Fibroblast of mammary gland (primary cell): ENCODE measurements around the gene UFM1.
"Not testable (repeated sequence)": the region's sequence is repeated elsewhere in the genome, so short reads cannot be mapped to it uniquely, and the experiment has no call there.

Source experiments
- DNase-seq: peaks from one replicate; pipeline ENCODE4 v3.0.0-alpha.2; 2010; ENCODE audit warnings: low read depth
- H3K4me3 ChIP-seq: 2 replicates; pipeline ENCODE4 v1.5.1; 2011; ENCODE audit warnings: low read depth, mild to moderate bottlenecking, low read length, moderate library complexity; ENCODE audit not compliant: control insufficient read depth
- TF ChIP-seq, protein P1 (sequence below): conservative IDR thresholded peaks from 2 replicates; pipeline ENCODE4 v1.5.1; 2011; ENCODE audit warnings: low read depth, low read length, inconsistent platforms; ENCODE audit not compliant: control insufficient read depth, insufficient read depth

Gene UFM1

DNA sequence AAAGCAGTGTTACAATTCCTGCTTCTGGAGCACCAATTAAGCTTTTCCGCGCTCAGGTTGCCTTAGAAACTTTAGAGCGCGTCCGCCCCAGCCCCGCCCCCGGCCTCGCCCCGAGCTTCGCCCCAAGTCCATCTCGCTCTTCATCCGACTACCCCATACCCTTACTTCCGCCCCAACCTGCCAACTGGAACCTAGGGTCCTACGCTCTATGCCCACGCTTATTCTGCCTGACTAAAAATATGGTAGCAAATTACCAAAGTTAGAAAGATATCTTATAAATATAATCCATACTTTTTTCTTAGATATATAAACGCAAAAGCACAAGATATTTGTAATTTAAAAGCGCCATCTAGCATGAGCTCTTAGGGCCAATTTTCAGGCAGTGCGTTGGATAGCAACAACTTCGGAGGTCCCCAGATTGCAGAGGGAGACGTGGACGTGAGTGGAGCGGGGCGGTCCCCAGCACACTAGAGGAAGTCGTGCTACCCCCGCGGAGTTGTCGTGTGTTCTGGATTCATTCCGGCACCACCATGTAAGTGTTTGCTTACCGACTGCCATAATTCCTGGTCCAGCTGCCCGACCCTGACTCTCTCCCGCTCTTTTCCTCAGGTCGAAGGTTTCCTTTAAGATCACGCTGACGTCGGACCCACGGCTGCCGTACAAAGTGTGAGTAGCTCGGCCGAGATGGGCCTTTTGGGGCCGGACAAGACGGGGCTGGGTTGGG lies at the start of gene UFM1:
Gene UFM1 (plus strand): TSS at position 462 of the 724 bp plus-strand sequence. CDS start 69 bp downstream, at position 531.
- H3K4me3 ChIP-seq = peak within 1 kb of the TSS; percentile 91
- TF ChIP-seq, protein P1, sequence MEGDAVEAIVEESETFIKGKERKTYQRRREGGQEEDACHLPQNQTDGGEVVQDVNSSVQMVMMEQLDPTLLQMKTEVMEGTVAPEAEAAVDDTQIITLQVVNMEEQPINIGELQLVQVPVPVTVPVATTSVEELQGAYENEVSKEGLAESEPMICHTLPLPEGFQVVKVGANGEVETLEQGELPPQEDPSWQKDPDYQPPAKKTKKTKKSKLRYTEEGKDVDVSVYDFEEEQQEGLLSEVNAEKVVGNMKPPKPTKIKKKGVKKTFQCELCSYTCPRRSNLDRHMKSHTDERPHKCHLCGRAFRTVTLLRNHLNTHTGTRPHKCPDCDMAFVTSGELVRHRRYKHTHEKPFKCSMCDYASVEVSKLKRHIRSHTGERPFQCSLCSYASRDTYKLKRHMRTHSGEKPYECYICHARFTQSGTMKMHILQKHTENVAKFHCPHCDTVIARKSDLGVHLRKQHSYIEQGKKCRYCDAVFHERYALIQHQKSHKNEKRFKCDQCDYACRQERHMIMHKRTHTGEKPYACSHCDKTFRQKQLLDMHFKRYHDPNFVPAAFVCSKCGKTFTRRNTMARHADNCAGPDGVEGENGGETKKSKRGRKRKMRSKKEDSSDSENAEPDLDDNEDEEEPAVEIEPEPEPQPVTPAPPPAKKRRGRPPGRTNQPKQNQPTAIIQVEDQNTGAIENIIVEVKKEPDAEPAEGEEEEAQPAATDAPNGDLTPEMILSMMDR = no peak
- DNase-seq = peak; percentile 96

DNA sequence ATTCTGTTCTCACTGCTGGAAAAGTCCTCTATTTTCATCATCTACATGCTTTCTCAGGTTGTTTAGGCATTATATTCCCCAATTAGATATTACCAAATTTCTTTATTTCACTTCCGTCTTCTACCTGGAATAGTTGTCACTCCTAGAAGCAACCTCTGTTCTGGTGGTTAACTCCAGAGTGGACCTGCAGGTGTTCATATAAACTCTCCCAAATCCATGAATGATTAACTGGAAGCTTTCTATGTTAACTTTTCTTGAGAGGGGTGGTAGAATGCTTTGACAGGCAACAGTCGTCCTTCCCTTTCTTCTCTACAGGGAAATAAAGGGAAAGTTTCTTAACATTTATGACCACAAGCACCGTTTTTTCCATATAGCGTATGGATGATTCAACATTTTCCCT lies 48.4 kb upstream of the UFM1 start:
- no peak overlapping the region for H3K4me3 ChIP-seq
- TF ChIP-seq, protein P1 = no peak
- DNase-seq = no peak

DNA sequence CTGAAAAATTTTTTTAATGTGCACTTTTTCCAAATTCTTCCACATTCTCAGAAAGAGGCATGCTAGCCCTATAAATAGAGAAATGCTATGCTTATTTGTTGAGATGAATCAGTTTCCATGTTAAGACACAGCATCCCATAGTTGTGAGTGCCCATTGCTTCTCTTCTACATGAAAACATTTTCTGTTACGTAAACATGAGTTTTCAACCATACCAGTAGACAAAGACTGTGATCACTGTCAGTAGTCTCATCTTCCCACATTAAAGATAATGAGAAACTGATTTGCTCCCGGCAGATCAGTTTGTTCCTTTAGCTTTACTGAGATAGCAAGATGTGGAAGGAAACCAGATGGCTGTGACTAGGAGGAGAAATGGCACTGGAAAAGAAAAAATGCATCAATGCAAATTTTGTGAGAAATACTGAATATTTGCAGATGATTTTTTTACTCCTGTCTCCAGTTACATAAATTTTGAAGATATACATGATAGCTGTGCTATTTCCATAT lies 45.8 kb upstream of the UFM1 start:
- H3K4me3 ChIP-seq = no peak overlapping the region
- no peak for DNase-seq
- TF ChIP-seq, protein P1 = no peak

DNA sequence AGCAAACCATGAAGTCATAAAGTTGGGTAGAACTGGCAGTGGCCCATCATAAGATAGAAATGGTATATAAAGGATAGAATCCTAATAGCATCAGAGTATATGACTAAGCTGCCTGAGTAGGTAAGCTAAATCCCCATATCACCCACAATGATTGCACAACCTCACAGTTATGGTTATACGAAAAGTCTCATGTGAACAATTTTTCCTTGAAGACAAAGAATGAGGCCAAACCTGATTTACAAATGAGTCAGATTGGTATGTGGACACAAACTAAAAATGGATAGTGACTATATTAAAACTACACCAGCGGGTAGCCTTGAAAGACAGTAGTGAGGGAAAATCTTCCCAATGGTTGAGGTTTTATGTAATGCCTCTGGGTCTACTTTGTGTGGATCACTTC lies 40.9 kb upstream of the UFM1 start:
- TF ChIP-seq, protein P1 = no peak
- peak; percentile 88 for DNase-seq
- no peak overlapping the region for H3K4me3 ChIP-seq

DNA sequence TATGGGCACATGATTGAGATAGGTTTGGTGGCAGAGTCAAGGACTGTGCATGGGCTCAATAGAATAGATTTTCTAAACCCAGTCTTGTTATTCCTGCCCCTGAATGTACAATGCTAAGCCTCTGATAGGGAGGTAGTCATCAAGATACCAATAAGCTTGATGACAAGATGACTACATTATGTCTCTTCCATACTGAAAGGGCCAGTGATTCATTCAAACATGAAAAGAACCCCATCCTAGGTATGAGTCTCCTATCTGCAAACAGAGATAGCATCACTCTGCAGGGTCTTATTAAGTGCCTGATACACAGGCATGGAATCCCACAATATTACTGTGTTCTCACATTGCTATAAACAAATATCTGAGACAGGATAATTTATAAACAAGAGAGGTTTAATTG lies 40.3 kb upstream of the UFM1 start:
- TF ChIP-seq, protein P1 = no peak
- H3K4me3 ChIP-seq = no peak overlapping the region
- DNase-seq = peak; percentile 7

DNA sequence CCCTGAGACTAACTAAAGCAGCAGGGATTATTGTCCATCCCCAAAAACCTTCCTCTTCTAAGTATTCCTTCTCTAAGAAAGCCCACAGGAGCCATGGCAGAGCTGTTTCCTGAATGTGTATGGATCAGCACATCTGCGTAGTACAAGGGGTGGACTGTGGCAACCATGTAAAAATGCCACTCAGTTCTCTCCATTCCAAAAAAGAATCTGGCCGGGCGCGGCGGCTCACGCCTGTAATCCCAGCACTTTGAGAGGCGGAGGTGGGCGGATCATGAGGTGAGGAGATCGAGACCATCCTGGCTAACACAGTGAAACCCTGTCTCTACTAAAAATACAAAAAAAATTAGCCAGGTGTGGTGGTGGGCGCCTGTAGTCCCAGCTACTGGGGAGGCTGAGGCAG lies 38.5 kb upstream of the UFM1 start:
- not testable (repeated sequence) for H3K4me3 ChIP-seq, DNase-seq

DNA sequence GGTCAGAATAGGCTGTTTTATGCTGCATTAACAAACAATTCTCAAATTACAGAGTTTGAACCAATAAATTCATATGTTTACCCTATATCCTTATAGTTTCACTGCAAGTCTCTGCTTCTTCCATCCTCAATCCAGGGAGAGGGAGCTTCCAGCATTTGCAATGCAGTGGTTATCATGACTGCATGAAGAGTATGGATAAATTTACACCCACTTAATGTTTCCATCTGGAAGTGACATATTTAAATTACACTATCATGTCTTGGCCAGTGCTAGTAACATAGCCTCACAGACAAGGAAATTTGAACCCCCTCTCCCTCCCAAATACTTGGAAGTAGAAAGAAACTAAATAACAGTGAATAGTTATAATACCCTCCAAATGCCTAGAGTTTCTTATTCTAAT lies 33.5 kb upstream of the UFM1 start:
- TF ChIP-seq, protein P1 = no peak
- DNase-seq = no peak
- H3K4me3 ChIP-seq = no peak overlapping the region
